ENCODE results near the gene PLEKHM1.

- TF ChIP-seq CTCF (IDR thresholded peaks at IDR 0.05): no peak
- TF ChIP-seq POLR2AphosphoS5 (IDR thresholded peaks at IDR 0.05): no peak
Measured at GRCh38 chr17:45431531-45432404, 58.8 kb downstream of the PLEKHM1 start.

Measured in suprapubic skin (tissue), 3 donors.